Measurements from ENCODE around the gene MCTP1. TPM values are rescaled to one million over a fixed set of nuclear protein-coding genes. Genes with fewer than 3 reads are reported as not detected.

The MCTP1 gene
- total RNA-seq, 1 experiment from 2014 or later: 0.44 TPM

DNA sequence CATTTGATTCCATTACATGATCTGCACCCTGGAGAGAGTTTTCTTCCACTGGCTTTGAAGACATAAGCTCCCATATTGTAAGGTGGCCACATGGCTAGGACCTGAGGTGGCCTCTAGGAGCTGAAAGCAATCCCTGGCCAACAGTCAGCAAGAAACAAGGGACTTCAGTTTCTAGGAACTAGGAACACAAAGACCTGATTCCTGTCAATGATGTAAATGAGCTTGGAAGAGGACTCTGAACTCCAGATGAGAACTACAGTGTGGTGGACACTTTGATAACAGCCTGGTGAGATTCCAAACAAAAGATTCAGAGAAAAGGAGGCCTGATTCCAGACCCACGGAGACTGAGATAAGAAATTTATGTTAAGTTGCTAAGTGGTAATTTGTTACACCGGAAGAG lies 129.0 kb downstream of the MCTP1 start:
- Histone ChIP-seq H3K4me1 (ENCODE audit: control insufficient read depth in 1 of 2, insufficient read depth in 2 of 2, low read length in 2 of 2) (no peaks in the 10 kb centered on the region), H3K4me2 (ENCODE audit: low read length) (no peak overlapping the region), H3K27me3 (ENCODE audit: insufficient read depth, low read length) (no peaks in the 10 kb centered on the region), H4K20me1 (ENCODE audit: insufficient read depth) (no peaks in the 10 kb centered on the region), H2AFZ (ENCODE audit: low read depth, low read length, poor library complexity, severe bottlenecking) (no peak overlapping the region), H3K4me3 (replicated peaks in 1 of 2; ENCODE audit: low read depth in 1 of 2, low read length in 2 of 2) (no peak overlapping the region), H3K36me3 (ENCODE audit: control insufficient read depth in 1 of 2, insufficient read depth in 2 of 2, low read length in 2 of 2) (no peaks in the 10 kb centered on the region), H3K27ac (ENCODE audit: low read depth, low read length) (no peak overlapping the region), H3K79me2 (ENCODE audit: insufficient read depth, low read length) (no peaks in the 10 kb centered on the region), H3K9ac (ENCODE audit: low read length) (no peak overlapping the region), H3K9me2 (ENCODE audit: insufficient read depth) (no peaks in the 10 kb centered on the region), H3K9me3 (ENCODE audit: control insufficient read depth in 1 of 2, insufficient read depth in 1 of 2, low read depth in 1 of 2, low read length in 2 of 2) (no peaks in the 10 kb centered on the region)
- no TSS peak for BruUV-seq (replicated peaks)
- CTCF ChIA-PET: no interaction called here
- TF ChIP-seq EGR1 (IDR thresholded peaks at IDR 0.05; ENCODE audit: low read depth): no peak
- TF ChIP-seq, protein P1, sequence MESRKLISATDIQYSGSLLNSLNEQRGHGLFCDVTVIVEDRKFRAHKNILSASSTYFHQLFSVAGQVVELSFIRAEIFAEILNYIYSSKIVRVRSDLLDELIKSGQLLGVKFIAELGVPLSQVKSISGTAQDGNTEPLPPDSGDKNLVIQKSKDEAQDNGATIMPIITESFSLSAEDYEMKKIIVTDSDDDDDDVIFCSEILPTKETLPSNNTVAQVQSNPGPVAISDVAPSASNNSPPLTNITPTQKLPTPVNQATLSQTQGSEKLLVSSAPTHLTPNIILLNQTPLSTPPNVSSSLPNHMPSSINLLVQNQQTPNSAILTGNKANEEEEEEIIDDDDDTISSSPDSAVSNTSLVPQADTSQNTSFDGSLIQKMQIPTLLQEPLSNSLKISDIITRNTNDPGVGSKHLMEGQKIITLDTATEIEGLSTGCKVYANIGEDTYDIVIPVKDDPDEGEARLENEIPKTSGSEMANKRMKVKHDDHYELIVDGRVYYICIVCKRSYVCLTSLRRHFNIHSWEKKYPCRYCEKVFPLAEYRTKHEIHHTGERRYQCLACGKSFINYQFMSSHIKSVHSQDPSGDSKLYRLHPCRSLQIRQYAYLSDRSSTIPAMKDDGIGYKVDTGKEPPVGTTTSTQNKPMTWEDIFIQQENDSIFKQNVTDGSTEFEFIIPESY (IDR thresholded peaks at IDR 0.05; ENCODE audit: extremely low read depth, insufficient replicate concordance, low read length): no peak
- no peak for TF ChIP-seq EZH2 (IDR thresholded peaks at IDR 0.05)
- no peak for TF ChIP-seq SIN3A (IDR thresholded peaks at IDR 0.05; ENCODE audit: low read depth)
- TF ChIP-seq RAD21 (IDR thresholded peaks at IDR 0.05; ENCODE audit: low read depth): no peak
- no peak for TF ChIP-seq ELF1 (IDR thresholded peaks at IDR 0.05; ENCODE audit: borderline replicate concordance, low read depth)
- TF ChIP-seq, protein P2, sequence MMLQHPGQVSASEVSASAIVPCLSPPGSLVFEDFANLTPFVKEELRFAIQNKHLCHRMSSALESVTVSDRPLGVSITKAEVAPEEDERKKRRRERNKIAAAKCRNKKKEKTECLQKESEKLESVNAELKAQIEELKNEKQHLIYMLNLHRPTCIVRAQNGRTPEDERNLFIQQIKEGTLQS (IDR thresholded peaks at IDR 0.05): no peak
- TF ChIP-seq POLR2A (IDR thresholded peaks at IDR 0.05; ENCODE audit: borderline replicate concordance, extremely low read depth, insufficient read depth, insufficient read length): no peak
- TF ChIP-seq FOSL1 (IDR thresholded peaks at IDR 0.05; ENCODE audit: low read depth): no peak
- TF ChIP-seq POLR2AphosphoS5 (IDR thresholded peaks at IDR 0.05; ENCODE audit: low read depth, low read length): no peak
- TF ChIP-seq SP1 (IDR thresholded peaks at IDR 0.05; ENCODE audit: low read depth): no peak
- intact Hi-C loops (cut with micrococcal nuclease): no loop called here
- DNase-seq (ENCODE audit: low read depth, low spot score) (no peak), ATAC-seq (no peak)
- POLR2A ChIA-PET: no interaction called here
- RAD21 ChIA-PET (ENCODE audit: low non-redundant PET in 1 of 2, low total read pairs in 2 of 2, uncharacterized antibody in 2 of 2, unreplicated experiment in 2 of 2): no interaction called here

All from HCT116 (cell line).